ENCODE results near the gene MKRN2OS.

Gene MKRN2OS

DNA sequence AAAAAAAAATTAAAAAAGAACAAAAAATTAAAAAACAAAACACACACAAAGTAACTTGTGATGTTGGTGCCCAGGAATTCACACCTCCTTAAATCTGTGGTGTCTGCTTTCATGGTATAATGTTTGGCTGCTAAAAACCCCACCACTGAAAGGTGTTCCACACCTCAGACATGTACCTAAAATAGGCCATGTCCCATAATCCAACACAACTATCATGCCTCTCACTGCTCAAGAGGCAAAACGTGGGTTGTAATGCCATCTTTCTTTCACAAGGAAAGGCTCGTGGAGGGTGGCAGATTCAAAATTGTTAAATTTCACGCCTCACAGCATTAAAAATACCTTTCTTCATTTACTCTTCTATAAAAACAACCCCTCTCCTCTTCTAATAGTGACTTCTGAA is 41.1 kb upstream of the MKRN2OS start (continued):
- TF ChIP-seq ZNF664 (tag by site-specific recombination; IDR thresholded peaks at IDR 0.05): no peak
- no peak for TF ChIP-seq ZNF596 (tag by site-specific recombination; IDR thresholded peaks at IDR 0.05)
- TF ChIP-seq ZNF155 (tag by site-specific recombination; IDR thresholded peaks at IDR 0.05): no peak

DNA sequence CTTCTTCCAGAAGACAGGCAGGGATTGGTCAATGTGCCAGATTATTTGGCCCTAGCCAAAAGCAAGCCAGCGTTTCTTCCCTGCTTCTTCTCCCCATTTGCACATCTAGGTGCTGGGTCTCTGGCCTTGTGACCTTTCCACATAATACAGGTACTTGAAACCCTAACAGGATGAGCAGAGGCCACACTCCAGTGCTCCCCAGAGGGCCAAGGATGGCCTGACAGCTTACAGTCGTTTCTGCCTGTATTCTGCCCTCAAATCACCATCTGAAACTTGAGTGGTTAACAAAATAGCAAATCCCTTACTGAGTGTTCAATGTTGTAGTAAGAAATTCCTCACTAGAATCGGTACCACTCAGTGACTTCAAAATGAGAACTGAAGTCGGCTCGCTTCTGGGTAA is 40.7 kb upstream of the MKRN2OS start:
- Histone ChIP-seq H3K36me3 (ENCODE audit: control insufficient read depth in 2 of 2, insufficient read depth in 1 of 2, low read length in 2 of 2) (peaks cover 47 to 99% of the 10 kb centered on the region in 2 experiments), H3K9me3 (ENCODE audit: control insufficient read depth, insufficient read depth, low read depth, low read length) (no peaks in the 10 kb centered on the region), H3K4me1 (ENCODE audit: control insufficient read depth, insufficient read depth, low read length) (no peaks in the 10 kb centered on the region), H3K4me3 (ENCODE audit: low read depth, low read length) (no peak overlapping the region), H3K27ac (ENCODE audit: extremely low read depth, low read depth, low read length) (no peak overlapping the region)
- CTCF ChIA-PET: no interaction called here
- POLR2A ChIA-PET: no interaction called here
- TF ChIP-seq ZNF302 (tag by site-specific recombination; IDR thresholded peaks at IDR 0.05; ENCODE audit: low read depth) (no peak), PRDM1 (tag by site-specific recombination; IDR thresholded peaks at IDR 0.05) (no peak), ZNF335 (tag by site-specific recombination; conservative IDR thresholded peaks at IDR 0.05) (no peak), ZNF621 (tag by site-specific recombination; IDR thresholded peaks at IDR 0.05) (no peak), ZNF561 (tag by site-specific recombination; IDR thresholded peaks at IDR 0.05; ENCODE audit: borderline replicate concordance) (no peak), KLF9 (tag by site-specific recombination; IDR thresholded peaks at IDR 0.05; ENCODE audit: low read depth) (no peak)
- TF ChIP-seq, protein P1, sequence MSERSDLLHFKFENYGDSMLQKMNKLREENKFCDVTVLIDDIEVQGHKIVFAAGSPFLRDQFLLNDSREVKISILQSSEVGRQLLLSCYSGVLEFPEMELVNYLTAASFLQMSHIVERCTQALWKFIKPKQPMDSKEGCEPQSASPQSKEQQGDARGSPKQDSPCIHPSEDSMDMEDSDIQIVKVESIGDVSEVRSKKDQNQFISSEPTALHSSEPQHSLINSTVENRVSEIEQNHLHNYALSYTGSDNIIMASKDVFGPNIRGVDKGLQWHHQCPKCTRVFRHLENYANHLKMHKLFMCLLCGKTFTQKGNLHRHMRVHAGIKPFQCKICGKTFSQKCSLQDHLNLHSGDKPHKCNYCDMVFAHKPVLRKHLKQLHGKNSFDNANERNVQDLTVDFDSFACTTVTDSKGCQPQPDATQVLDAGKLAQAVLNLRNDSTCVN (tag by site-specific recombination; optimal IDR thresholded peaks at IDR 0.05): no peak

DNA sequence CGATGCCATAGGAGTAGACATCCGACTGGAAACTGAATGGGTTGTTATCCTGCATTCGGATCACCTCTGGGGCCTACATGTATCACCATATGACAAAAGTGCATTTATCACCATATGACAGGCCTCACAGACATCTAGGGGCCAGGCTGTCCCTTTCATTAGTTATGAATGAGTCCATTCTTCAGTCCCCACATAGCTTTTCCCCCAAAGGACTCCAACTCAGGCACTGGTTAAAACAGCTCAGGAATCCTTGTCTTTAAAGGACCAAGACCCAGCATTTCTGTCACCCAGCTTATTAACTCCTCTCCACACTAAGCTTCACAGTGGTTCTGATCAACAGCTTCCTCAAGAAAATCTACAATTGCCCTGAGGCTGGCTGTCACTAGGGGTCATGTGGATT is 39.9 kb upstream of the MKRN2OS start:
- POLR2A ChIA-PET: no interaction called here
- Histone ChIP-seq H3K9me3 (ENCODE audit: control insufficient read depth, insufficient read depth, low read depth, low read length) (no peaks in the 10 kb centered on the region), H3K36me3 (ENCODE audit: control insufficient read depth in 2 of 2, insufficient read depth in 1 of 2, low read length in 2 of 2) (peaks cover 40 to 97% of the 10 kb centered on the region in 2 experiments), H3K27ac (ENCODE audit: extremely low read depth, low read depth, low read length) (no peak overlapping the region; the same call in 1 of the 2 replicates), H3K4me1 (ENCODE audit: control insufficient read depth, insufficient read depth, low read length) (no peaks in the 10 kb centered on the region), H3K4me3 (ENCODE audit: low read depth, low read length) (no peak overlapping the region)
- CTCF ChIA-PET: interaction anchor here (0.7 kb wide), 1 partner anchor 122 kb away, joined by 3 read pairs; no protein-coding TSS in a partner anchor
- TF ChIP-seq, protein P2, sequence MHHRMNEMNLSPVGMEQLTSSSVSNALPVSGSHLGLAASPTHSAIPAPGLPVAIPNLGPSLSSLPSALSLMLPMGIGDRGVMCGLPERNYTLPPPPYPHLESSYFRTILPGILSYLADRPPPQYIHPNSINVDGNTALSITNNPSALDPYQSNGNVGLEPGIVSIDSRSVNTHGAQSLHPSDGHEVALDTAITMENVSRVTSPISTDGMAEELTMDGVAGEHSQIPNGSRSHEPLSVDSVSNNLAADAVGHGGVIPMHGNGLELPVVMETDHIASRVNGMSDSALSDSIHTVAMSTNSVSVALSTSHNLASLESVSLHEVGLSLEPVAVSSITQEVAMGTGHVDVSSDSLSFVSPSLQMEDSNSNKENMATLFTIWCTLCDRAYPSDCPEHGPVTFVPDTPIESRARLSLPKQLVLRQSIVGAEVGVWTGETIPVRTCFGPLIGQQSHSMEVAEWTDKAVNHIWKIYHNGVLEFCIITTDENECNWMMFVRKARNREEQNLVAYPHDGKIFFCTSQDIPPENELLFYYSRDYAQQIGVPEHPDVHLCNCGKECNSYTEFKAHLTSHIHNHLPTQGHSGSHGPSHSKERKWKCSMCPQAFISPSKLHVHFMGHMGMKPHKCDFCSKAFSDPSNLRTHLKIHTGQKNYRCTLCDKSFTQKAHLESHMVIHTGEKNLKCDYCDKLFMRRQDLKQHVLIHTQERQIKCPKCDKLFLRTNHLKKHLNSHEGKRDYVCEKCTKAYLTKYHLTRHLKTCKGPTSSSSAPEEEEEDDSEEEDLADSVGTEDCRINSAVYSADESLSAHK (tag by site-specific recombination; IDR thresholded peaks at IDR 0.05): no peak
- TF ChIP-seq ZFP3 (tag by site-specific recombination; IDR thresholded peaks at IDR 0.05; ENCODE audit: low read depth): no peak
- TF ChIP-seq ZNF558 (tag by site-specific recombination; IDR thresholded peaks at IDR 0.05): no peak
- TF ChIP-seq SALL2 (tag by site-specific recombination; IDR thresholded peaks at IDR 0.05; ENCODE audit: borderline replicate concordance): no peak
- TF ChIP-seq ZNF530 (tag by site-specific recombination; IDR thresholded peaks at IDR 0.05; ENCODE audit: low read depth): no peak
- TF ChIP-seq SCRT2 (tag by site-specific recombination; IDR thresholded peaks at IDR 0.05): no peak
- TF ChIP-seq, protein P3, sequence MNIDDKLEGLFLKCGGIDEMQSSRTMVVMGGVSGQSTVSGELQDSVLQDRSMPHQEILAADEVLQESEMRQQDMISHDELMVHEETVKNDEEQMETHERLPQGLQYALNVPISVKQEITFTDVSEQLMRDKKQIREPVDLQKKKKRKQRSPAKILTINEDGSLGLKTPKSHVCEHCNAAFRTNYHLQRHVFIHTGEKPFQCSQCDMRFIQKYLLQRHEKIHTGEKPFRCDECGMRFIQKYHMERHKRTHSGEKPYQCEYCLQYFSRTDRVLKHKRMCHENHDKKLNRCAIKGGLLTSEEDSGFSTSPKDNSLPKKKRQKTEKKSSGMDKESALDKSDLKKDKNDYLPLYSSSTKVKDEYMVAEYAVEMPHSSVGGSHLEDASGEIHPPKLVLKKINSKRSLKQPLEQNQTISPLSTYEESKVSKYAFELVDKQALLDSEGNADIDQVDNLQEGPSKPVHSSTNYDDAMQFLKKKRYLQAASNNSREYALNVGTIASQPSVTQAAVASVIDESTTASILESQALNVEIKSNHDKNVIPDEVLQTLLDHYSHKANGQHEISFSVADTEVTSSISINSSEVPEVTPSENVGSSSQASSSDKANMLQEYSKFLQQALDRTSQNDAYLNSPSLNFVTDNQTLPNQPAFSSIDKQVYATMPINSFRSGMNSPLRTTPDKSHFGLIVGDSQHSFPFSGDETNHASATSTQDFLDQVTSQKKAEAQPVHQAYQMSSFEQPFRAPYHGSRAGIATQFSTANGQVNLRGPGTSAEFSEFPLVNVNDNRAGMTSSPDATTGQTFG (tag by site-specific recombination; IDR thresholded peaks at IDR 0.05; ENCODE audit: borderline replicate concordance): no peak
- TF ChIP-seq, protein P4, sequence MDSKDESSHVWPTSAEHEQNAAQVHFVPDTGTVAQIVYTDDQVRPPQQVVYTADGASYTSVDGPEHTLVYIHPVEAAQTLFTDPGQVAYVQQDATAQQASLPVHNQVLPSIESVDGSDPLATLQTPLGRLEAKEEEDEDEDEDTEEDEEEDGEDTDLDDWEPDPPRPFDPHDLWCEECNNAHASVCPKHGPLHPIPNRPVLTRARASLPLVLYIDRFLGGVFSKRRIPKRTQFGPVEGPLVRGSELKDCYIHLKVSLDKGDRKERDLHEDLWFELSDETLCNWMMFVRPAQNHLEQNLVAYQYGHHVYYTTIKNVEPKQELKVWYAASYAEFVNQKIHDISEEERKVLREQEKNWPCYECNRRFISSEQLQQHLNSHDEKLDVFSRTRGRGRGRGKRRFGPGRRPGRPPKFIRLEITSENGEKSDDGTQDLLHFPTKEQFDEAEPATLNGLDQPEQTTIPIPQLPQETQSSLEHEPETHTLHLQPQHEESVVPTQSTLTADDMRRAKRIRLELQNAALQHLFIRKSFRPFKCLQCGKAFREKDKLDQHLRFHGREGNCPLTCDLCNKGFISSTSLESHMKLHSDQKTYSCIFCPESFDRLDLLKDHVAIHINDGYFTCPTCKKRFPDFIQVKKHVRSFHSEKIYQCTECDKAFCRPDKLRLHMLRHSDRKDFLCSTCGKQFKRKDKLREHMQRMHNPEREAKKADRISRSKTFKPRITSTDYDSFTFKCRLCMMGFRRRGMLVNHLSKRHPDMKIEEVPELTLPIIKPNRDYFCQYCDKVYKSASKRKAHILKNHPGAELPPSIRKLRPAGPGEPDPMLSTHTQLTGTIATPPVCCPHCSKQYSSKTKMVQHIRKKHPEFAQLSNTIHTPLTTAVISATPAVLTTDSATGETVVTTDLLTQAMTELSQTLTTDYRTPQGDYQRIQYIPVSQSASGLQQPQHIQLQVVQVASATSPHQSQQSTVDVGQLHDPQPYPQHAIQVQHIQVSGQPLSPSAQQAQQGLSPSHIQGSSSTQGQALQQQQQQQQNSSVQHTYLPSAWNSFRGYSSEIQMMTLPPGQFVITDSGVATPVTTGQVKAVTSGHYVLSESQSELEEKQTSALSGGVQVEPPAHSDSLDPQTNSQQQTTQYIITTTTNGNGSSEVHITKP (tag by site-specific recombination; IDR thresholded peaks at IDR 0.05): no peak
- TF ChIP-seq ZNF677 (tag by site-specific recombination; IDR thresholded peaks at IDR 0.05): no peak
- no peak for TF ChIP-seq ZNF624 (tag by site-specific recombination; IDR thresholded peaks at IDR 0.05)
- TF ChIP-seq ZNF302 (tag by site-specific recombination; IDR thresholded peaks at IDR 0.05; ENCODE audit: low read depth): no peak
- TF ChIP-seq ZNF221 (tag by site-specific recombination; IDR thresholded peaks at IDR 0.05; ENCODE audit: borderline replicate concordance): no peak
- TF ChIP-seq ZNF433 (tag by site-specific recombination; IDR thresholded peaks at IDR 0.05; ENCODE audit: low read depth): no peak

Measured in HEK293 (cell line).